IgD-negative memory B cell (primary cell): ENCODE measurements around the gene CD83. TPM values are rescaled to one million over a fixed set of nuclear protein-coding genes. Genes with fewer than 3 reads are reported as not detected.

ENCODE experiments used
- H3K27ac Mint-ChIP-seq, 3 donors: one replicate each; pipeline ENCODE4 v1.8.0; 2020 to 2022; ENCODE audit warnings: mild to moderate bottlenecking in 3 of 3, mixed read lengths in 3 of 3, moderate library complexity in 1 of 3
- H3K27me3 Mint-ChIP-seq: one replicate; pipeline ENCODE4 v1.8.0; 2021; ENCODE audit warnings: mixed read lengths
- H3K36me3 Mint-ChIP-seq: one replicate; pipeline ENCODE4 v1.8.0; 2020; ENCODE audit warnings: mild to moderate bottlenecking, mixed read lengths
- H3K4me1 Mint-ChIP-seq, 3 donors: one replicate each; pipeline ENCODE4 v1.8.0; 2020 to 2022; ENCODE audit warnings: mixed read lengths in 3 of 3, mild to moderate bottlenecking in 1 of 3
- H3K4me3 Mint-ChIP-seq, 4 donors: one replicate each; pipeline ENCODE4 v1.8.0; 2020 to 2022; ENCODE audit warnings: mild to moderate bottlenecking in 4 of 4, mixed read lengths in 4 of 4, moderate library complexity in 3 of 4
- H3K9me3 Mint-ChIP-seq, 3 donors: one replicate each; pipeline ENCODE4 v1.8.0; 2020 to 2021; ENCODE audit warnings: mixed read lengths in 3 of 3, mild to moderate bottlenecking in 1 of 3
- polyA plus RNA-seq: library from polyadenylated mRNA; unstranded; fragments of 300-500 nt; fragmentation: Illumina TruSeq; gene quantifications from one replicate; pipeline ENCODE4 v1.2.3, GENCODE V29; 2021

The CD83 gene
- polyA plus RNA-seq, 1 donor from 2014 or later = 43.8 TPM

GRCh38 chr6:14083262-14083661 is 34.3 kb upstream of the CD83 start:
- Mint-ChIP-seq H3K27ac (no peak overlapping the region), H3K4me1 (peaks cover 14 to 29% (median 15%) of the 10 kb centered on the region in 3 donors), H3K9me3 (no peaks in the 10 kb centered on the region), H3K4me3 (no peak overlapping the region), H3K36me3 (no peaks in the 10 kb centered on the region), H3K27me3 (peaks cover 3% of the 10 kb centered on the region)

GRCh38 chr6:14083751-14084150 is 33.8 kb upstream of the CD83 start:
- Mint-ChIP-seq H3K27ac (no peak overlapping the region), H3K4me1 (peaks cover 16 to 33% (median 20%) of the 10 kb centered on the region in 3 donors), H3K27me3 (peaks cover 3% of the 10 kb centered on the region), H3K36me3 (no peaks in the 10 kb centered on the region), H3K4me3 (no peak overlapping the region), H3K9me3 (no peaks in the 10 kb centered on the region)

DNA sequence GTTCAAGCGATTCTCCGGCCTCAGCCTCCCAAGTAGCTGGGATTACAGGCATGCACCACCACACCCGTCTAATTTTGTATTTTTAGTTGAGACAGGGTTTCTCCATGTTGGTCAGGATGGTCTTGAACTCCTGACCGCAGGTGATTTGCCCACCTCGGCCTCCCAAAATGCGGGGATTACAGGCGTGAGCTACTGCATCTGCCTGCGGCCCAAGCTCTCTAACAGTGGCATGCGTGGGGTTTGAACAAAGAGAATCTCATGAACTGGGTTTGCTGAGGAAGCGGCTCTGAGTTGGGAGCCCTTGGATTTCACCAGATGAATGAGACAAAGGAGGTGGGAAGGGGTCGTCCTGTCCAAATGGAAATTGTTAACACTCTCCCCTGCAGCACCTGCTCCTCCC is 33.2 kb upstream of the CD83 start:
- H3K4me1 Mint-ChIP-seq = peaks cover 18 to 38% (median 23%) of the 10 kb centered on the region in 3 donors
- no peaks in the 10 kb centered on the region for H3K27me3 Mint-ChIP-seq
- peak overlapping the region in 1 of 3 donors; percentile 71 for H3K27ac Mint-ChIP-seq
- no peaks in the 10 kb centered on the region for H3K9me3 Mint-ChIP-seq
- H3K4me3 Mint-ChIP-seq = peak overlapping the region in 1 of 4 donors; percentile 75
- H3K36me3 Mint-ChIP-seq = no peaks in the 10 kb centered on the region

DNA sequence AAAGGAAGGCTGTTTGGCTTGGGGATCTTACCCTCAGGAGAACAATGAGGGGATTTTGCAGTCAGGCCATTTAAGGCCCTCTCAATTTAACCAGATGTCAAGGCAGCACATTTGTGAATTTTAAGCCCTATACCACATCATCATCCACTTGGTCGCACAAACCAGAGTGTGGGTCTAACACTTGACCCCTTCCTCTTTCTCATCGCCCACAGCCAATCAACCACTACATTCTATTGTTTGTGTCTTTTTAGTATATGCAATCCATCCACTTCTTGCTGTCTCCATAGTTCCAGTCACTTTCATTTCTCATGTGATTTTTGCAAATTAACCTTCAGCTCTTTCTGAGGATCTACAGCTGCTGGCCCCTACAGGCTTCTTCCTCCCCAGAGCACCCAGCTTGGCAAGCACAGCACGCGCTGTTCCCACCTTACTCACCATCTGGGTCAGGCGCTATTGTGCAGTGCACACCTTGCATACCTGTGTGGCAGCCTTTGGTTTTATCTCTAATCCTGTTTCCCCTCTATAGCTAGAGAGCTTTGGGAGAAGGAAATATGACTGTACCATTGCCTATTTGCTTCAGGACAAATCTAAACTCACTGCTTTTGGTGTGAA is 32.3 kb upstream of the CD83 start:
- Mint-ChIP-seq H3K36me3 (no peaks in the 10 kb centered on the region), H3K9me3 (no peaks in the 10 kb centered on the region), H3K27ac (peak overlapping the region in 1 of 3 donors; percentile 71), H3K4me3 (no peak overlapping the region), H3K27me3 (no peaks in the 10 kb centered on the region), H3K4me1 (peaks cover 24 to 38% (median 27%) of the 10 kb centered on the region in 3 donors)

- no peaks in the 10 kb centered on the region for H3K27me3 Mint-ChIP-seq
Measured at GRCh38 chr6:14086701-14087100, 30.9 kb upstream of the CD83 start.

GRCh38 chr6:14088600-14089192 is 28.9 kb upstream of the CD83 start:
- Mint-ChIP-seq H3K36me3 (no peaks in the 10 kb centered on the region), H3K4me3 (peak overlapping the region; percentile 21 to 91 (median 62)), H3K4me1 (peaks cover 44 to 56% (median 52%) of the 10 kb centered on the region in 3 donors), H3K27ac (peak overlapping the region in 2 of 3 donors; percentile 58 to 90), H3K9me3 (no peaks in the 10 kb centered on the region), H3K27me3 (no peaks in the 10 kb centered on the region)

More at GRCh38 chr6:14086701-14087100, 30.9 kb upstream of the CD83 start:
- Mint-ChIP-seq H3K4me1 (peaks cover 30 to 49% (median 41%) of the 10 kb centered on the region in 3 donors), H3K27ac (no peak overlapping the region), H3K36me3 (no peaks in the 10 kb centered on the region), H3K4me3 (no peak overlapping the region), H3K9me3 (no peaks in the 10 kb centered on the region)

DNA sequence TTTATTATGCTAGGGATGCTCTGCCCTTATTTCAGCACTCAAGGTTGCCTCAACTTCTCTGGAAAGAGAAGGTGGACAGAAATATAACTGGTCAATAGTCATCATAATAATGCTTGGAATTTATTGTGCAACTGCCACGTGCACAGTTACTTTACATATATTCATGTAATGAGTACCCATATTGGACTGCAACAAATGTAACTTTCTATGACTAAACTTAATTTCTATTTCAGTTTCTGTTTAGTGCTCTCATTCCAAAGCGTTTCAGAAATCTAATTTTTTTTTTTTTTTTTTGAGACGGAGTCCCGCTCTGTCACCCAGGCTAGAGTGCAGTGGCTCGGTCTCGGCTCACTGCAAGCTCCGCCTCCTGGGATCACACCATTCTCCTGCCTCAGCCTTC is 28.3 kb upstream of the CD83 start:
- Mint-ChIP-seq H3K4me1 (peaks cover 49 to 62% (median 56%) of the 10 kb centered on the region in 3 donors), H3K27ac (peak overlapping the region in 2 of 3 donors; percentile 58 to 90), H3K9me3 (no peaks in the 10 kb centered on the region), H3K36me3 (no peaks in the 10 kb centered on the region), H3K4me3 (peak overlapping the region; percentile 34 to 91 (median 84)), H3K27me3 (no peaks in the 10 kb centered on the region)

GRCh38 chr6:14091339-14091978 is 26.1 kb upstream of the CD83 start:
- Mint-ChIP-seq H3K27ac (peak overlapping the region; percentile 88 to 97 (median 90)), H3K36me3 (no peaks in the 10 kb centered on the region), H3K4me3 (peak overlapping the region in 3 of 4 donors; percentile 1 to 50 (median 7)), H3K9me3 (no peaks in the 10 kb centered on the region), H3K27me3 (no peaks in the 10 kb centered on the region), H3K4me1 (peaks cover 58 to 71% (median 59%) of the 10 kb centered on the region in 3 donors)

DNA sequence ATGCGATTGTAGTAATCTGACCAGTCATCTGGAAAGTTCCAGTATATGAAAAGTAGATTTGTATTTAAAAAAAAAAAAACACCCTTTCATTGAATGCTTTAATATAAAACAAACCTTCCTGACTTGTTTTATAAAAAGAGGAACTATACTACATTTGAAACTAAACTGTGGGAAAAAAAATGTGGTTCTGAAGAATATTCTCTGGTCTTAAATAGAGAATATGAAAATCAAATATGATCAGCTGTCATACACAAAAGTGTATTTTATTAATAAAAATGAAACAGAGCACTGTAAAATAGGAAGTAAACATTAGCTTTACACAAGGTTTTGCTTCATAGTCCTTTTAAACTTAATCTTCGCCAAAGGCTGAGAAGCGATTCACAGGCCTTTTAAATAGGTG is 25.3 kb upstream of the CD83 start:
- Mint-ChIP-seq H3K27me3 (no peaks in the 10 kb centered on the region), H3K4me3 (peak overlapping the region in 3 of 4 donors; percentile 74 to 82 (median 81)), H3K36me3 (no peaks in the 10 kb centered on the region), H3K4me1 (peaks cover 58 to 80% (median 64%) of the 10 kb centered on the region in 3 donors), H3K27ac (peak overlapping the region; percentile 97 to 100 (median 99)), H3K9me3 (no peaks in the 10 kb centered on the region)

DNA sequence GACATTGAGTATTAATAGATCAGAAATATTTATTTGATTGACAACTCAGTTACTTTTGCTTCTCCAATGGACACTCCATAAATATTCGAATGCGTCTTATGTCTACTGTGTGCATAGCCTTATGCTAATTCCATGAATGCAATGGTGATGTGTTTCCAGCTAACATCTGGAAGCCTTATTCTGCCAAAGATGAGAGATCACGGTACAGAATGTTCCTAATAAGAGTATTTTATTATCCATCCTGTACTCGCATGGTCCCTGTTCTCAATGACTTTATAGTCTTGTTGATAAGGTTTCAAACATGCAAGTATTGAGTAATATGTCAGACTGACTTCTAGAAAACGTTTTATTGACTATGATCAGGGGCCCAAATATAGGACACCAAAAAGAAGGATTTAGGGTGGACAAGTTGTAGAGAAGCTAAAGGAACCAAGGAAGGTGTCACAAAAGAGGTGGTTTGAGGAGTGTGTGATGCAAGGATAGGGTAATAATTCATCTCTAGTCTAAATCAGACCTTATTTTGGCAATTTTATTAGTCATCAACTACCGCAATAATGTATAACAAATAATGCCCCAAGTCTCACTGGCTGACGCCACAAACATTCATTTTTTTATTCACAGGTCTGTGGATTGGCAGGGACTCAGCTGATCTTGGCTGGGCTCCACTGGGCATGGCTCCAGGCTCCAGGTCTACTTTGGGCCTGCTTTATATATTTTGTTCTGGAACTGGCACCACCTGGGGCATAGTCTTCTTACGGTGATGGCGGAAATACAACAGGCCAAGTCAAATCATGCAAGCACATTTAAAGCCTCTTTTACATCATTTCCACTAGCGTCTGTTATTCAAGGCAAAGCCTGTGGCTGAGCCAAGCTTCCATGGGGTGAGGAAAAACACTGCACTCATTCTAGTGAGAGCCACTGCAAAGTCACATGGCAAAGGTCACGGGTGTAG is 24.5 kb upstream of the CD83 start:
- peak overlapping the region; percentile 97 to 100 (median 99) for H3K27ac Mint-ChIP-seq
- H3K36me3 Mint-ChIP-seq = no peaks in the 10 kb centered on the region
- H3K27me3 Mint-ChIP-seq = no peaks in the 10 kb centered on the region
- peak overlapping the region in 3 of 4 donors; percentile 82 to 87 (median 82) for H3K4me3 Mint-ChIP-seq
- no peaks in the 10 kb centered on the region for H3K9me3 Mint-ChIP-seq
- peaks cover 57 to 78% (median 64%) of the 10 kb centered on the region in 3 donors for H3K4me1 Mint-ChIP-seq

DNA sequence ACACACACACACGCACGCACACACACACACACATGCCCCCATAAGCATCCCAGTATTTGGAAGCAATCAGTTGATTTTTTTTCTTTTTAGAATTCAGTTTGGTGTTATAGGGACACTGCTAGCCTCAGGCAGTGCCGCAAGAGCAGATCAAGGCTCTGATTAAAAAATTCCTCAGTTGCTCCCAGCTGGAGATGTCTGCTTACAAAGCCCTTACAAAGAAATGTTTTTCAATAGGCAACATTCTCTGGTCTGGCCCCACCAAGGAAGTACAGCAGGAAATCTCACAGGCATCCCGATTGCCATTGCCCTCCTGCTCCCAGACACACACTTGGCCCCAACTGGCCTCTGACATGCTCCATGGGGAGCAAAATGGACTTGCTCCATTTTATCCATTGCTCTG is 22.9 kb upstream of the CD83 start:
- H3K27me3 Mint-ChIP-seq = no peaks in the 10 kb centered on the region
- H3K27ac Mint-ChIP-seq = peak overlapping the region; percentile 97 to 100 (median 99)
- peak overlapping the region; percentile 47 to 87 (median 82) for H3K4me3 Mint-ChIP-seq
- H3K9me3 Mint-ChIP-seq = no peaks in the 10 kb centered on the region
- H3K4me1 Mint-ChIP-seq = peaks cover 50 to 71% (median 62%) of the 10 kb centered on the region in 3 donors
- H3K36me3 Mint-ChIP-seq = no peaks in the 10 kb centered on the region

GRCh38 chr6:14095437-14095836 is 22.1 kb upstream of the CD83 start:
- Mint-ChIP-seq H3K9me3 (no peaks in the 10 kb centered on the region), H3K27me3 (no peaks in the 10 kb centered on the region), H3K36me3 (no peaks in the 10 kb centered on the region), H3K4me3 (peak overlapping the region in 3 of 4 donors; percentile 82 to 86 (median 82)), H3K27ac (peak overlapping the region; percentile 97 to 100 (median 99)), H3K4me1 (peaks cover 56 to 71% (median 62%) of the 10 kb centered on the region in 3 donors)

DNA sequence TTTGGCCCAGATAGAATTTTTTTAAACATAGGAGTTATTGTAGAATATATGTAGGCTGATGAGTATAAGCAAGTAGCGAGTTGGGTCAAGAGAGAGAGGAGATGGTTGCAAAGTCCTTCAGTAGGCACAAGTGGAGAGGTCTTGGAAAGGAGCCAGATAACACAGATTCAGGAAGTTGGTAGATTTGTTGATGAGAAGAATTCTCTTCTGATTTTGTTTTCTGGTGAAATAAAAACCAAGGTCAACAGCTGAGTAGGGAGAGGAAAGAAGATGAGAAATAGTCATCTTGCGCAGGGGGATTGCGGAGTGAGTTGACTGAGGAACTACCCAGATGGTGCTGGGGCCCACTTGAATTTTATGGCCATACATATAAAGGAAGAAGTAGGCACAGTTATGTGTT is 17.4 kb upstream of the CD83 start:
- Mint-ChIP-seq H3K9me3 (no peaks in the 10 kb centered on the region), H3K27me3 (no peaks in the 10 kb centered on the region), H3K36me3 (no peaks in the 10 kb centered on the region), H3K27ac (peak overlapping the region in 2 of 3 donors; percentile 26 to 89), H3K4me3 (peak overlapping the region in 1 of 4 donors; percentile 19), H3K4me1 (peaks cover 29 to 31% (median 31%) of the 10 kb centered on the region in 3 donors)

DNA sequence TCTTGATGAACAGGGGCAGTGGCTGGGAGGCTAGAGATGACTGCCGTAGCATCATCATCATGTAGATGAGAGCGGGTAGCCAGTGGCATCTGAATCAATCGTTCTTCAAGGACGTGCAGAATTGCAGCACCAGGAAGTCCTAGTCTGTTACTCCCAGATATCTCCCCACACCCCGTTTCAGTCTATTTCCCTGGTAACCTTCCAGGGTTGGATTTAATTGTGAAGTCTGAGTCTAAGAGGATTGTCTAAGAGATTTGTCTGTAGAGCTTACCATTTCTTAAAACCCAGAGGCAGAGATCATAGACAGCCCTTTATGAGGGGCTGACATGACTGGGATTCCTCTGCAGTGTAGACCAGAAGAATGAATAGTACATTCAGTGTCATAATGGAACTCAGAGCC is 16.6 kb upstream of the CD83 start:
- Mint-ChIP-seq H3K9me3 (no peaks in the 10 kb centered on the region), H3K4me1 (peaks cover 22 to 27% (median 23%) of the 10 kb centered on the region in 3 donors), H3K36me3 (no peaks in the 10 kb centered on the region), H3K4me3 (no peak overlapping the region), H3K27ac (peak overlapping the region in 1 of 3 donors; percentile 89), H3K27me3 (no peaks in the 10 kb centered on the region)
